ENCODE data around the gene PACS2. TPM values are rescaled to one million over a fixed set of nuclear protein-coding genes. Genes with fewer than 3 reads are reported as not detected.

Gene PACS2
- total RNA-seq, 2 experiments from 2014 or later = 26.7 to 30.4 TPM

- TF ChIP-seq CTCF (IDR thresholded peaks at IDR 0.05) = no peak
- CTCF ChIA-PET = no interaction called here
- peaks cover 4% of the 10 kb centered on the region for H3K4me1 Mint-ChIP-seq (ENCODE audit: low read depth)
- H3K27ac Mint-ChIP-seq = no peak overlapping the region
- intact Hi-C loops (cut with micrococcal nuclease) = loop anchor here (10.0 kb wide), 1 partner anchor 66 kb away; no protein-coding TSS in a partner anchor
- H3K4me3 Mint-ChIP-seq = no peak overlapping the region
- no peaks in the 10 kb centered on the region for H3K9me3 Mint-ChIP-seq
- POLR2A ChIA-PET = no interaction called here
- H3K27me3 Mint-ChIP-seq = no peaks in the 10 kb centered on the region
- DNase-seq (no peak), ATAC-seq (no peak)
- H3K36me3 Mint-ChIP-seq (ENCODE audit: low read depth) = peaks cover 9% of the 10 kb centered on the region
These were observed 126.0 kb downstream of the PACS2 start for GRCh38 chr14:105440554-105440900.

GRCh38 chr14:105440992-105441391 is 126.4 kb downstream of the PACS2 start:
- Mint-ChIP-seq H3K4me3 (no peak overlapping the region), H3K36me3 (ENCODE audit: low read depth) (peaks cover 9% of the 10 kb centered on the region), H3K27ac (no peak overlapping the region), H3K4me1 (ENCODE audit: low read depth) (peaks cover 3% of the 10 kb centered on the region), H3K9me3 (no peaks in the 10 kb centered on the region), H3K27me3 (no peaks in the 10 kb centered on the region)
- POLR2A ChIA-PET = no interaction called here
- CTCF ChIA-PET = no interaction called here
- intact Hi-C loops (cut with micrococcal nuclease) = loop anchor here (10.0 kb wide), 1 partner anchor 66 kb away; no protein-coding TSS in a partner anchor
- DNase-seq = no peak
- no peak for ATAC-seq
- TF ChIP-seq CTCF (IDR thresholded peaks at IDR 0.05) = no peak

GRCh38 chr14:105442125-105442524 is 127.6 kb downstream of the PACS2 start:
- CTCF ChIA-PET = no interaction called here

DNA sequence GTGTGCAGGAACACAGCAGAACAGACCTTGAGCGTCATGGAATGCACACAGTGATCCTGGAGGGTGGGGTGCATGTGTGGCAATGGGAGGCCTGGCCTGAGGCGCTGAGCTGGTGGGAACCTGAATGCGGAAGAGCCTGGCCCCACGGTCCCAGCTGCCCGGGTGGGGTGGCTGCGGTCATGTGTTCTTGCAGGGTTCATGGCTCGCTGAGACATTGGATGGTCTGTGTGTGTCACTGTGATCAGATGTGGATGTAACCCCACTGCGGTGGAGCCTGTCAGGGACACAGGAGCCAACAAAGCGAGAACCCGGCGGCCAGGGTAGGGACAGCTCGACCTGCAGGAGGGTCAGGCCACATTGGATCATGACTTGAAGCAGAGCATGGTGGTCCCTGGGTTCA is 128.3 kb downstream of the PACS2 start:
- Mint-ChIP-seq H3K4me1 (ENCODE audit: low read depth) (no peaks in the 10 kb centered on the region), H3K9me3 (no peaks in the 10 kb centered on the region), H3K4me3 (no peak overlapping the region), H3K27ac (no peak overlapping the region), H3K27me3 (no peaks in the 10 kb centered on the region), H3K36me3 (ENCODE audit: low read depth) (peaks cover 9% of the 10 kb centered on the region)
- ATAC-seq (no peak), DNase-seq (no peak)
- intact Hi-C loops (cut with micrococcal nuclease) = loop anchor here (10.0 kb wide), 1 partner anchor 68 kb away; no protein-coding TSS in a partner anchor
- ChIA-PET POLR2A (no interaction called here), CTCF (no interaction called here)
- no peak for TF ChIP-seq CTCF (IDR thresholded peaks at IDR 0.05)

More at GRCh38 chr14:105442125-105442524, 127.6 kb downstream of the PACS2 start:
- POLR2A ChIA-PET = interaction anchor here (0.7 kb wide), 1 partner anchor 10 kb away, joined by 3 read pairs; no protein-coding TSS in a partner anchor
- TF ChIP-seq CTCF (IDR thresholded peaks at IDR 0.05) = no peak
- intact Hi-C loops (cut with micrococcal nuclease) = loop anchor here (10.0 kb wide), 1 partner anchor 67 kb away; no protein-coding TSS in a partner anchor
- DNase-seq (no peak), ATAC-seq (no peak)
- Mint-ChIP-seq H3K4me3 (no peak overlapping the region), H3K27me3 (no peaks in the 10 kb centered on the region), H3K36me3 (ENCODE audit: low read depth) (peaks cover 9% of the 10 kb centered on the region), H3K27ac (no peak overlapping the region), H3K9me3 (no peaks in the 10 kb centered on the region), H3K4me1 (ENCODE audit: low read depth) (no peaks in the 10 kb centered on the region)

GRCh38 chr14:105444859-105445258 is 130.3 kb downstream of the PACS2 start:
- peaks cover 9% of the 10 kb centered on the region for H3K36me3 Mint-ChIP-seq (ENCODE audit: low read depth)
- no peaks in the 10 kb centered on the region for H3K9me3 Mint-ChIP-seq
- no peak overlapping the region for H3K4me3 Mint-ChIP-seq
- no peak for TF ChIP-seq CTCF (IDR thresholded peaks at IDR 0.05)
- intact Hi-C loops (cut with micrococcal nuclease) = loop anchor here (10.0 kb wide), 1 partner anchor 70 kb away; no protein-coding TSS in a partner anchor
- H3K4me1 Mint-ChIP-seq (ENCODE audit: low read depth) = no peaks in the 10 kb centered on the region
- ChIA-PET POLR2A (interaction anchor here (0.5 kb wide), 1 partner anchor 10 kb away, joined by 3 read pairs; no protein-coding TSS in a partner anchor), CTCF (no interaction called here)
- no peak overlapping the region for H3K27ac Mint-ChIP-seq
- ATAC-seq (no peak), DNase-seq (no peak)
- H3K27me3 Mint-ChIP-seq = no peaks in the 10 kb centered on the region

Measured in activated CD8-positive, alpha-beta T cell treated with anti-CD3 and anti-CD28 coated beads for 36 hours (primary cell).